GM23338 (cell line): ENCODE measurements around the gene TINAGL1. TPM values are rescaled to one million over a fixed set of nuclear protein-coding genes. Genes with fewer than 3 reads are reported as not detected.

Source experiments
- ATAC-seq: fragments of 200-7000 bp; cut with Tn5 transposase; 3 replicates; pipeline ENCODE4 v1.9.1; 2020
- DNase-seq: peaks from one replicate; pipeline ENCODE4 v3.0.0-alpha.2; 2015; ENCODE audit warnings: low spot score
- H2AFZ ChIP-seq: fragments of 200-600 bp; sonication (generic); 2 replicates; pipeline ENCODE4 v1.8.0; 2016; ENCODE audit warnings: antibody characterized with exemption, mild to moderate bottlenecking, moderate library complexity
- H3F3A ChIP-seq: fragments of 200-600 bp; sonication (generic); replicated peaks from 2 replicates; pipeline ENCODE4 v1.8.0; 2017; ENCODE audit warnings: antibody characterized with exemption, mixed run types, low read depth
- H3K27ac ChIP-seq: fragments of 200-600 bp; sonication (generic); 2 replicates; pipeline ENCODE4 v1.6.1; 2016; ENCODE audit warnings: low read depth
- H3K27me3 ChIP-seq: fragments of 200-600 bp; sonication (generic); 2 replicates; pipeline ENCODE4 v1.8.0; 2016; ENCODE audit warnings: mild to moderate bottlenecking, mixed run types, moderate library complexity; ENCODE audit not compliant: insufficient read depth
- H3K36me3 ChIP-seq: fragments of 200-600 bp; sonication (generic); 2 replicates; pipeline ENCODE4 v1.8.0; 2016; ENCODE audit warnings: mild to moderate bottlenecking; ENCODE audit not compliant: insufficient read depth
- H3K4me1 ChIP-seq: fragments of 200-600 bp; sonication (generic); 2 replicates; pipeline ENCODE4 v1.8.0; 2016; ENCODE audit warnings: mild to moderate bottlenecking, moderate library complexity; ENCODE audit not compliant: insufficient read depth
- H3K4me2 ChIP-seq: fragments of 200-600 bp; sonication (generic); 2 replicates; pipeline ENCODE4 v1.7.1; 2017; ENCODE audit warnings: mixed run types
- H3K4me3 ChIP-seq: fragments of 200-600 bp; sonication (generic); 2 replicates; pipeline ENCODE4 v1.6.1; 2016; ENCODE audit warnings: mixed run types
- H3K79me2 ChIP-seq: fragments of 200-600 bp; sonication (generic); replicated peaks from 2 replicates; pipeline ENCODE4 v1.8.0; 2017; ENCODE audit warnings: mild to moderate bottlenecking; ENCODE audit not compliant: insufficient read depth
- H3K9me2 ChIP-seq: fragments of 200-600 bp; sonication (generic); 2 replicates; pipeline ENCODE4 v1.8.0; 2017; ENCODE audit not compliant: insufficient read depth
- H4K20me1 ChIP-seq: fragments of 200-600 bp; sonication (generic); replicated peaks from 2 replicates; pipeline ENCODE4 v1.8.0; 2017; ENCODE audit warnings: mild to moderate bottlenecking; ENCODE audit not compliant: insufficient read depth
- H3K27ac Mint-ChIP-seq: 2 replicates; pipeline ENCODE4 v1.8.0; 2020; ENCODE audit warnings: inconsistent platforms, mild to moderate bottlenecking, moderate library complexity, mixed read lengths
- H3K27me3 Mint-ChIP-seq: 3 replicates; pipeline ENCODE4 v1.8.0; 2022; ENCODE audit warnings: low read depth, mild to moderate bottlenecking, moderate library complexity, mixed read lengths, inconsistent platforms; ENCODE audit not compliant: insufficient read depth, poor library complexity
- H3K36me3 Mint-ChIP-seq: 3 replicates; pipeline ENCODE4 v1.8.0; 2021; ENCODE audit warnings: low read depth, mild to moderate bottlenecking, inconsistent platforms, moderate library complexity, mixed read lengths
- H3K4me1 Mint-ChIP-seq: 3 replicates; pipeline ENCODE4 v1.8.0; 2020; ENCODE audit warnings: mild to moderate bottlenecking, inconsistent platforms, mixed read lengths
- H3K4me3 Mint-ChIP-seq: 3 replicates; pipeline ENCODE4 v1.8.0; 2021; ENCODE audit warnings: moderate library complexity, mild to moderate bottlenecking, inconsistent platforms, mixed read lengths
- H3K9me3 Mint-ChIP-seq: 3 replicates; pipeline ENCODE4 v1.8.0; 2020; ENCODE audit warnings: moderate library complexity, mild to moderate bottlenecking, inconsistent platforms, mixed read lengths
- CREB1 ChIP-seq: fragments of 250-450 bp; sonication (Bioruptor Pico); IDR thresholded peaks from 2 replicates; pipeline ENCODE4 v1.5.0; 2020; ENCODE audit warnings: low read depth, mild to moderate bottlenecking, moderate library complexity
- ETS1 ChIP-seq: IDR thresholded peaks from 2 replicates; pipeline ENCODE4 v1.6.1; 2016; ENCODE audit warnings: antibody characterized with exemption
- EZH2 ChIP-seq: fragments of 200-600 bp; sonication (generic); IDR thresholded peaks from one replicate; pipeline ENCODE4 v1.8.0; 2017; ENCODE audit warnings: antibody characterized with exemption, mild to moderate bottlenecking, low read depth; ENCODE audit not compliant: unreplicated experiment
- EZH2phosphoT487 ChIP-seq: fragments of 200-600 bp; sonication (generic); IDR thresholded peaks from one replicate; pipeline ENCODE4 v1.8.1; 2018; ENCODE audit warnings: antibody characterized with exemption; ENCODE audit not compliant: unreplicated experiment
- JUNB ChIP-seq: IDR thresholded peaks from one replicate; pipeline ENCODE4 v1.6.1; 2016; ENCODE audit warnings: antibody characterized with exemption; ENCODE audit not compliant: unreplicated experiment
- NANOG ChIP-seq: IDR thresholded peaks from 2 replicates; pipeline ENCODE4 v1.6.1; 2016; ENCODE audit warnings: antibody characterized with exemption, borderline replicate concordance
- POLR2AphosphoS5 ChIP-seq: IDR thresholded peaks from 2 replicates; pipeline ENCODE4 v1.6.1; 2016; ENCODE audit warnings: antibody characterized with exemption, low read depth
- STAT1 ChIP-seq: IDR thresholded peaks from one replicate; pipeline ENCODE4 v1.6.1; 2016; ENCODE audit warnings: antibody characterized with exemption; ENCODE audit not compliant: unreplicated experiment
- ZNF114 ChIP-seq: fragments of 250-450 bp; sonication (Bioruptor Pico); IDR thresholded peaks from 2 replicates; pipeline ENCODE4 v1.5.0; 2020; ENCODE audit warnings: mild to moderate bottlenecking, moderate library complexity
- ZNF331 ChIP-seq: fragments of 250-450 bp; sonication (Bioruptor Pico); IDR thresholded peaks from 2 replicates; pipeline ENCODE4 v1.5.0; 2020; ENCODE audit warnings: low read depth, mild to moderate bottlenecking, moderate library complexity
- ZNF462 ChIP-seq: fragments of 250-450 bp; sonication (Bioruptor Pico); IDR thresholded peaks from 2 replicates; pipeline ENCODE4 v1.5.0; 2020; ENCODE audit warnings: mild to moderate bottlenecking, moderate library complexity
- polyA plus RNA-seq: library from polyadenylated mRNA; unstranded; fragments of >200 nt; fragmentation: Nextera tagmentation; extraction: Ambion mirVana; gene quantifications from 2 replicates; pipeline ENCODE4 v1.2.1, GENCODE V29; 2016
- total RNA-seq: library from RNA; depleted of rRNA; stranded (reverse); fragments of >200 nt; shearing (Covaris generic); gene quantifications from 2 replicates; pipeline ENCODE4 v1.2.3, GENCODE V29; 2014
- TF ChIP-seq, protein P1 (sequence below), 2 experiments: fragments of 200-600 bp in 1 of 2; sonication (generic) in 1 of 2; conservative IDR thresholded peaks; 2 replicates each; pipeline versions ENCODE4 v1.5.1 to v1.6.1; 2016 to 2017; ENCODE audit warnings: antibody characterized with exemption in 2 of 2, low read depth in 2 of 2, mild to moderate bottlenecking in 2 of 2, moderate library complexity in 1 of 2

TINAGL1 gene
- total and polyA plus RNA-seq, 2 experiments from 2014 or later, result 6.8 to 15.8 TPM

- no peak for TF ChIP-seq ETS1
- TF ChIP-seq EZH2, result no peak
- no peak for TF ChIP-seq NANOG
- no peak for TF ChIP-seq ZNF114 (CRISPR knock-in tag)
- TF ChIP-seq ZNF331 (CRISPR knock-in tag), result no peak
Observed at GRCh38 chr1:31596737-31597097, 20.4 kb downstream of the TINAGL1 start (continued).

DNA sequence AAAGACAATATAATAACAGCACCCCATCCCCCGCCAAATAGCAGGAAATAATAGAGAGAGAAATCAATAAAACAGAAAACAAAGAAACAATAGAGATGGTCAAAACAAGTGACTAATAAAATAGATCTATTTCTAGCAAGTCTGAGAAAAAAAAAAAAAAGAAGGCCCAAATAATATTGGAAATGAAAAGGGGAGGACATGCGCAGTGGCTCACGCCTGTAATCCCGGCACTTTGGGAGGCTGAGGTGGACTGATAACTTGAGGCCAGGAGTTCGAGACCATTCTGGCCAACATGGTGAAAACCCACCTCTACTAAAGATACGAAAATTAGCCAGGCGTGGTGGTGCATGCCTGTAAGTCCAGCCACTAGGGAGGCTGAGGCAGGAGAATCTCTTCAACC lies 22.7 kb downstream of the TINAGL1 start:
- Histone ChIP-seq H3K36me3 (no peaks in the 10 kb centered on the region), H3K27ac (no peak overlapping the region), H3K79me2 (no peaks in the 10 kb centered on the region), H3K4me1 (no peaks in the 10 kb centered on the region), H4K20me1 (no peaks in the 10 kb centered on the region), H3K4me2 (no peak overlapping the region), H3K27me3 (no peaks in the 10 kb centered on the region), H3F3A (no peaks in the 10 kb centered on the region), H2AFZ (no peak overlapping the region), H3K4me3 (no peak overlapping the region), H3K9me2 (no peaks in the 10 kb centered on the region)
- Mint-ChIP-seq H3K36me3 (no peaks in the 10 kb centered on the region), H3K27me3 (peaks cover 3% of the 10 kb centered on the region), H3K27ac (no peak overlapping the region), H3K9me3 (no peaks in the 10 kb centered on the region), H3K4me3 (no peak overlapping the region), H3K4me1 (no peaks in the 10 kb centered on the region)
- DNase-seq (no peak), ATAC-seq (no peak)
- TF ChIP-seq ETS1 (no peak), NANOG (no peak), POLR2AphosphoS5 (no peak), ZNF331 (CRISPR knock-in tag) (no peak), EZH2 (no peak), JUNB (no peak), EZH2phosphoT487 (no peak), CREB1 (CRISPR knock-in tag) (no peak), STAT1 (no peak), ZNF462 (CRISPR knock-in tag) (no peak), ZNF114 (CRISPR knock-in tag) (no peak)
- TF ChIP-seq, protein P1, sequence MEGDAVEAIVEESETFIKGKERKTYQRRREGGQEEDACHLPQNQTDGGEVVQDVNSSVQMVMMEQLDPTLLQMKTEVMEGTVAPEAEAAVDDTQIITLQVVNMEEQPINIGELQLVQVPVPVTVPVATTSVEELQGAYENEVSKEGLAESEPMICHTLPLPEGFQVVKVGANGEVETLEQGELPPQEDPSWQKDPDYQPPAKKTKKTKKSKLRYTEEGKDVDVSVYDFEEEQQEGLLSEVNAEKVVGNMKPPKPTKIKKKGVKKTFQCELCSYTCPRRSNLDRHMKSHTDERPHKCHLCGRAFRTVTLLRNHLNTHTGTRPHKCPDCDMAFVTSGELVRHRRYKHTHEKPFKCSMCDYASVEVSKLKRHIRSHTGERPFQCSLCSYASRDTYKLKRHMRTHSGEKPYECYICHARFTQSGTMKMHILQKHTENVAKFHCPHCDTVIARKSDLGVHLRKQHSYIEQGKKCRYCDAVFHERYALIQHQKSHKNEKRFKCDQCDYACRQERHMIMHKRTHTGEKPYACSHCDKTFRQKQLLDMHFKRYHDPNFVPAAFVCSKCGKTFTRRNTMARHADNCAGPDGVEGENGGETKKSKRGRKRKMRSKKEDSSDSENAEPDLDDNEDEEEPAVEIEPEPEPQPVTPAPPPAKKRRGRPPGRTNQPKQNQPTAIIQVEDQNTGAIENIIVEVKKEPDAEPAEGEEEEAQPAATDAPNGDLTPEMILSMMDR (conservative IDR thresholded peaks at IDR 0.05; ENCODE audit: low read depth in 2 of 2), result no peak
